ENCODE data around the gene SERPINB12. TPM values are rescaled to one million over a fixed set of nuclear protein-coding genes. Genes with fewer than 3 reads are reported as not detected.

The SERPINB12 gene
- not detected in 5 replicates for total RNA-seq (2022; extraction: Qiagen RNA extraction)

DNA sequence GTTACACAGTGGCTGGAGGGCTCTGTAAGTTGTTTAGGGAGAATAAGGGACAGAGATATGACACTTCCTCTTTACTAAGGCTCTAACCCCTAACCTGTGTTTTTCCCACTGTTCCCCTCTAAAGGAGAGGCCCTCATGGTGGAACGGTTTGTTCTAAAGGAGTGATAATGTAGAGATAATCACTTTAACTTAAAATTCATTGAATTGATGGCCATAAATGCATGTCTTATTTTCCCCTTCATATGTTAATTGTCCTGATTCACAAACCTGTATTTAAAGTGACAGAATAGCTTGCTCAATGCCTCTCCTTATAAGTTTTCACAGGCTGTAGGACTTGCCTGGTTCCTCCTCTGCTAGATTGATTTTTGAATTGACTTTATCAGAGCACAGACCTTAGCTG is at the start of gene SERPINB12:
Gene SERPINB12, plus strand, starts transcription at position 301 of the 400 bp plus-strand sequence. CDS start 13,791 bp downstream, outside the sequence.

DNA sequence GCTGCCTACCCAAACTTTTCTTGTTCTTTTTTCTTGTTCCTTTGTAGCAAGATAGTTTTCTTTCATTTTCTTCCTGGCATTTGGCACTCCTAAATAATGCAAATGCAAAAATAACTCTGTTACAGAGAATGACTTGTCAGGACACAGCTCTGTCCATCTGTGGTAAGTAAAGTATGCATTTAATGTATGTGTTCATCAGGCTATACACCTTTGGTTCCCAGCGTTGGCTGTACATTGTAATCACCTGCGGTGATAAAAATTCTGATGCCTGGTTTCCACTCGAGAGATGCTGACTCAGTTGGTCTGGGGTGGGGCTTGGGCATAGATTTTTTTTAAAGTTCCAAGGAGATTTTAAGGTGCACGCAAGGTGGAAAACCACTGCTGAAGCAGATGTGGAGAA is 44.8 kb downstream of the SERPINB12 start, which contains the start of gene SERPINB13:
Gene SERPINB13, plus strand, starts transcription at position 378 of the 400 bp plus-strand sequence. CDS start 1,325 bp downstream, outside the sequence.

Other genes with a start within 250 kb of the SERPINB12 start
- 0.38 to 0.67 TPM (median 0.53 TPM) in 5 replicates for gene BCL2, start 222.6 kb upstream of the SERPINB12 start, total RNA-seq (2022; extraction: Qiagen RNA extraction)
- gene KDSR, start 175.2 kb upstream of the SERPINB12 start, total RNA-seq (2022; extraction: Qiagen RNA extraction) = 33.5 to 44.2 TPM (median 40.9 TPM) in 5 replicates
- 18.2 to 22.1 TPM (median 21.7 TPM) in 5 replicates for gene VPS4B, start 119.9 kb upstream of the SERPINB12 start, total RNA-seq (2022; extraction: Qiagen RNA extraction)
- gene SERPINB5, start 65.4 kb upstream of the SERPINB12 start, total RNA-seq (2022; extraction: Qiagen RNA extraction) = 0.11 to 0.24 TPM (median 0.13 TPM) in 3 of 5 replicates, not detected in the others
- not detected in 5 replicates for gene SERPINB13, start 45.0 kb downstream of the SERPINB12 start, total RNA-seq (2022; extraction: Qiagen RNA extraction)
- gene SERPINB4, start 101.9 kb downstream of the SERPINB12 start, total RNA-seq (2022; extraction: Qiagen RNA extraction) = 0.08 to 0.09 TPM in 2 of 5 replicates, not detected in the others
- 0.16 to 0.27 TPM in 2 of 5 replicates, not detected in the others for gene SERPINB3, start 119.5 kb downstream of the SERPINB12 start, total RNA-seq (2022; extraction: Qiagen RNA extraction)
- 0.20 TPM in 1 of 5 replicates, not detected in the others for gene SERPINB11, start 160.6 kb downstream of the SERPINB12 start, total RNA-seq (2022; extraction: Qiagen RNA extraction)
- gene SERPINB7, start 233.0 kb downstream of the SERPINB12 start, total RNA-seq (2022; extraction: Qiagen RNA extraction) = 1.7 to 2.5 TPM (median 2.3 TPM) in 5 replicates

Data from A549 treated with Mapracorat at 1 μM for 4 hours (cell line).